ENCODE measurements around the gene LHFPL6.

LHFPL6 gene

GRCh38 chr13:39506559-39507390 lies 96.2 kb downstream of the LHFPL6 start:
- no peak overlapping the region for H3K4me3 ChIP-seq (ENCODE audit: low read depth, low read length)
- TF ChIP-seq POLR2A (IDR thresholded peaks at IDR 0.05; ENCODE audit: extremely low read depth, insufficient read length) (no peak), MAX (IDR thresholded peaks at IDR 0.05; ENCODE audit: low read depth, low read length) (no peak), CTCF (IDR thresholded peaks at IDR 0.05; ENCODE audit: low read depth, low read length) (no peak), MYC (IDR thresholded peaks at IDR 0.05; ENCODE audit: low read depth, low read length) (no peak)
- DNase-seq (ENCODE audit: low read depth) = no peak

GRCh38 chr13:39505151-39505550 lies 97.8 kb downstream of the LHFPL6 start:
- TF ChIP-seq CTCF (IDR thresholded peaks at IDR 0.05; ENCODE audit: low read depth, low read length) (no peak), POLR2A (IDR thresholded peaks at IDR 0.05; ENCODE audit: extremely low read depth, insufficient read length) (no peak), MYC (IDR thresholded peaks at IDR 0.05; ENCODE audit: low read depth, low read length) (no peak), MAX (IDR thresholded peaks at IDR 0.05; ENCODE audit: low read depth, low read length) (no peak)
- DNase-seq (ENCODE audit: low read depth) = no peak
- H3K4me3 ChIP-seq (ENCODE audit: low read depth, low read length) = no peak overlapping the region

- DNase-seq (ENCODE audit: low read depth) = no peak
- no peak overlapping the region for H3K4me3 ChIP-seq (ENCODE audit: low read depth, low read length)
- TF ChIP-seq MYC (IDR thresholded peaks at IDR 0.05; ENCODE audit: low read depth, low read length) (no peak), CTCF (IDR thresholded peaks at IDR 0.05; ENCODE audit: low read depth, low read length) (no peak), POLR2A (IDR thresholded peaks at IDR 0.05; ENCODE audit: extremely low read depth, insufficient read length) (no peak), MAX (IDR thresholded peaks at IDR 0.05; ENCODE audit: low read depth, low read length) (no peak)
Measured at GRCh38 chr13:39503048-39503447, 99.9 kb downstream of the LHFPL6 start.

- no peak overlapping the region for H3K4me3 ChIP-seq (ENCODE audit: low read depth, low read length)
- TF ChIP-seq MAX (IDR thresholded peaks at IDR 0.05; ENCODE audit: low read depth, low read length) (no peak), CTCF (IDR thresholded peaks at IDR 0.05; ENCODE audit: low read depth, low read length) (no peak), MYC (IDR thresholded peaks at IDR 0.05; ENCODE audit: low read depth, low read length) (no peak), POLR2A (IDR thresholded peaks at IDR 0.05; ENCODE audit: extremely low read depth, insufficient read length) (no peak)
- DNase-seq (ENCODE audit: low read depth) = no peak
Measured at GRCh38 chr13:39501702-39502324, 101.2 kb downstream of the LHFPL6 start.

- no peak for DNase-seq (ENCODE audit: low read depth)
- TF ChIP-seq MYC (IDR thresholded peaks at IDR 0.05; ENCODE audit: low read depth, low read length) (no peak), CTCF (IDR thresholded peaks at IDR 0.05; ENCODE audit: low read depth, low read length) (no peak), POLR2A (IDR thresholded peaks at IDR 0.05; ENCODE audit: extremely low read depth, insufficient read length) (no peak), MAX (IDR thresholded peaks at IDR 0.05; ENCODE audit: low read depth, low read length) (no peak)
- H3K4me3 ChIP-seq (ENCODE audit: low read depth, low read length) = no peak overlapping the region
Measured at GRCh38 chr13:39499604-39500003, 103.4 kb downstream of the LHFPL6 start.
